NCI-H1694 treated with DMSO at 0.1 percent for 48 hours (cell line): Measurements from ENCODE around the gene MYADM.

Source experiments
- DNase-seq: peaks from one replicate; lab custom pipeline; 2025; lab: John Stamatoyannopoulos, UW

The MYADM gene

DNA sequence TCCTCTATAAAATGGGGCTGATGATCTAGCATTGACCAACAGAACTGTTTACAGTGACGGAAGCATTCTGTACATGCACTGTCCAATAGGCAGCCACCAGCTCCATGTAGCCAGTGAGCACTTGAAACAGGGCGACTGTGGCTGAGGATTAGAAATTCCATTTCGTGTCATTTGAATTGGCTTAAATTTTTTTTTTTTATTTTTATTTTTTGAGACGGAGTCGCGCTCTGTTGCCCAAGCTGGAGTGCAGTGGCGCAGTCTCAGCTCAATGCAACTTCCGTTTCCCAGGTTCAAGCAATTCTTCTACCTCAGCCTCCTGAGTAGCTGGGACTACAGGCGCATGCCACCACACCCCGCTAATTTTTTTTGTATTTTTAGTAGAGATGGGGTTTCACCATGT is 17.4 kb downstream of the MYADM start:
- no peak for DNase-seq

DNA sequence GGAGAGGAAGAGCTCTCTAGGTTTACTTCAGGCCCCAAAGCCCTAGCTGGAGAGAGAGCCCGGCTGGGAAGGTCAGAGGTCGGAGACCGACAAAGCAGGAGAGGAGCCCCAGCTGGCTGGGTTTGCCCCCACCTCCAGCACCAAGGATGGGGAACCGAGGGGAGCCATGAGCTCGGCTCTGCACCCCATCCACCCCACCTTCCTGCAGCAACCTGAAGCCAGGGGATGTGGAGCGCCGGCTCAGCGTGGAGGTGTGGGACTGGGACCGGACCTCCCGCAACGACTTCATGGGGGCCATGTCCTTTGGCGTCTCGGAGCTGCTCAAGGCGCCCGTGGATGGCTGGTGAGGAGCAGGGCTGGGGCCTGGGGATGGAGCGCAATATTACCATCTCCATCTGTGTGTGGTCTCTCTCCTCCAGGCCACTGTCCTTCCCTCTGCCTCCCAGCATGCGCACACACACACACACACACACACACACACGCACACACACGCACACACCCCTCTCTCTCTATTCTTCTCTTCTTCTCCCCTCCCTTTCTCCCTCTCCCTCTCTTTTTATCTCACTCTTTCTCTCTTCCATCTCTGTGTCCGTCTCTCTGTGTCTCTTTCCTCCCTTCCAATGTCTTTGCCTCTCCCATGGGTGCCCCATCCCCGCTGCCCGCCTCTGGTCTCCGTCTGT is 24.8 kb downstream of the MYADM start:
- no peak for DNase-seq

DNA sequence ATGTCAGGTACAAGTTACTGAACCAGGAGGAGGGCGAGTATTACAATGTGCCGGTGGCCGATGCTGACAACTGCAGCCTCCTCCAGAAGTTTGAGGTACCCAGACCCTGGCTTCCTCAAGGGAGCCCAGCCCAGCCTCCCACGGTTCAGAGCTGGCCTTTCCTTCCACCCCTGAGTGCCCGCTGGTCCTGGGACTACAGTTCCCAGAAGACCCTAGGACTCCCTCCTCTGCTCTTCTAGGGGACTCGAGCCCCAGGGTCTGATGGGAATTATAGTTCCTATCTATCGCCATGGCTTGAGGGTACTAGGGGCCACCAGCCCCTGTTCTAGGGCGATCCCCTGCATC is 25.3 kb downstream of the MYADM start:
- DNase-seq, result no peak

DNA sequence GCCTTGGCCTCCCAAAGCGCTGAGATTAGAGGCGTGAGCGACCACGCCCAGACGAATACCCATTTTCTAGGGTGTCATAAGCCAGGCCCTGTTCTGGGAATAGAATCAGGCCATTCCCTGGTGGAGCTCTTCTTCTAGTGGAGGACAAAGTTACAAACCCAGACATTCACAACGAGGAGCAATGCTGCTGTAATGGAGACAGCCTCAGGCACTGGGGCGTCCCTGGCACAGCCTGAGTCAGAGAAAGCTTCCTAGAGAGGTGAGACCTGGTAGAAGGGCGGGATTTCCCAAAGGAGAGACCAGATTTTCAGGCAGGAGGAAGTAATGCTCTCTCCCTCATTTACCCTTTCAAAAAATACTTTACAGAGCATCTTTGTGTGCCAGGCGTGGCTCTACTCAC is 27.0 kb downstream of the MYADM start:
- DNase-seq, result no peak

DNA sequence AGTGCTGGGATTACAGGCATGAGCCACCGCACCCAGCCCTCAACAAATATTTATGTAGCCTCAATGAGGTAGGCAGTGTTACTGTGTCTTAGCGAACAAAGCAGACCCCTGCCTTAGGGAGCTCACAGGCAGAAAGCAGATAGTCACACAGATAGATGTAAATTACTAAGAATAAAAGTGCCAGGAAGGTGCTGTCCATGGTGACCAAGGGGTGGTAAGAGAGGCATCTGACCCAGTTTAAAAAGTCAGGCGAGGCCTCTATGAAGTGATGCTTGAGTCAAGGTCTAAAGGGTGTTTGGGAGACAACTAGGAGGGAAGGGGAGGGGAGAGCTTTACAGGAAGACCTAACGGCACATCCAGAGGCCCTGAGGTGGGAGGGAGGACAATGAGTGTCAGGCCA is 29.0 kb downstream of the MYADM start:
- no peak for DNase-seq

DNA sequence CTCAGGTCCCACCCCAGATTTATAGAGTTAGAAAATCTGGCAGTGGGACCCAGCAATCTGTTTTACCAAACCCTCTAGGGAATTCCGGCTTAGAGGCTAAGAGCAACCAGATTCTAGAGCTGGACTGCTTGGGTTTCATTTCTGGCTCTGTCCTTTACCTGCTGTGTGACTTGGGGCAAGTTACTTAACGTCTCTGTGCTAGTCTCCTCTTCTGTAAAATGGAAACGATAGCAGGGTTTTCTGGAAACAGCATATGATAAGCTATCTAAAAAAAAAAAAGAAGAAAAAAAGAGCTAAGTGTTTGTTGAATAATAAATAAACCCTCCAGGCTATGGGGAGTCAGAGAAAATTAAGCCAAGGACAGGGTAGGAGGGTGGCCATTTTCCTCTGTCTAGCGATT is 29.8 kb downstream of the MYADM start:
- DNase-seq, result no peak

DNA sequence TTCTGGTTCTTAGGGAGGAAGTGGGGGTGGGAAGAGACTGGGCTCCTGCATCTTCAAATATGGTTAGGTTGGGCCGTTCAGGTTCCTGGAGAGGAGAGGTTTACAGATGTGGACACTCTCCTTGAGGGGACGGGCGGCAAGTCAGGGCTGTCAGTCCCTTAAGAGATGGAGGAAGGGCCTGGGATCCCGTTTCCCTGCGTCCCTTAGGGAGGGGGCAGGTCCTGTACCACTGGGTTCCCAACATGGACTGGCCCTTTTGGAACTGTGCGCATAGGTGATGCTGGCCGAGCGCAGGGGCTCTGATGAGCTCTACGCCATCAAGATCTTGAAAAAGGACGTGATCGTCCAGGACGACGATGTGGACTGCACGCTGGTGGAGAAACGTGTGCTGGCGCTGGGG is 30.5 kb downstream of the MYADM start:
- no peak for DNase-seq

DNA sequence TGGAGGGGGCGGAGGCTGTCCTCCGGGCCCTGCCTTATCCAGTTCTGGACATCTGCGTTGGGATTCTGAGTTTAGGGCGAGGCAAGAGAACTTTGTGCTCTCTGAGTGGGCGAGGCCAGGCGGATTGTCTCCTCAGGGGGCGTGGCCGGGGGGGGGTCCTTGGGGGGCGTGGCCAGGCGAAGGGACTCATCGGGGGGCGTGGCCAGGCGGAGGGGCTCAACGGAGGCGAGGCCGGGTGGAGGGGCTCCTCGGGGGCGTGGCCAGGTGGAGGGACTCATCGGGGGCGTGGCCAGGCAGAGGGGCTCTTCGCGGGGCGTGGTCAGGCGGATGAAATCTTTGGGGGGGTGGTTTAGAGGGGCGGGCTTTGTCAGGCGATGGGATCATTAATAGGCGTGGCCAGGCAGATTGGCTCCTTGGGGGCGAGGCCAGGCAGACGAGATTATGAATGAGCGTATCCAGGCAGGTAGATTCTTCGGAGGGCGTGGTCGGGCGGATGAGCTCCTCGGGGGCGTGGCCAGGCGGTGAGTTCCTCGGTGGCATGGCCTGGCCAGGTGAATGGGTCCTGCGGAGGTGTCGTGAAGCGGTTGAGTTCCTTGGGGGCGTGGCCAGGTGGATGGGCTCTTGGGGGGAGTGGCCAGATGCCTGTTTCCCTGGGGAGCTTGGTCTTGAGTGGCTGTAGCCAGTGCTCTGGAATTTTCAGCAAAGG is 31.1 kb downstream of the MYADM start:
- DNase-seq, result no peak

DNA sequence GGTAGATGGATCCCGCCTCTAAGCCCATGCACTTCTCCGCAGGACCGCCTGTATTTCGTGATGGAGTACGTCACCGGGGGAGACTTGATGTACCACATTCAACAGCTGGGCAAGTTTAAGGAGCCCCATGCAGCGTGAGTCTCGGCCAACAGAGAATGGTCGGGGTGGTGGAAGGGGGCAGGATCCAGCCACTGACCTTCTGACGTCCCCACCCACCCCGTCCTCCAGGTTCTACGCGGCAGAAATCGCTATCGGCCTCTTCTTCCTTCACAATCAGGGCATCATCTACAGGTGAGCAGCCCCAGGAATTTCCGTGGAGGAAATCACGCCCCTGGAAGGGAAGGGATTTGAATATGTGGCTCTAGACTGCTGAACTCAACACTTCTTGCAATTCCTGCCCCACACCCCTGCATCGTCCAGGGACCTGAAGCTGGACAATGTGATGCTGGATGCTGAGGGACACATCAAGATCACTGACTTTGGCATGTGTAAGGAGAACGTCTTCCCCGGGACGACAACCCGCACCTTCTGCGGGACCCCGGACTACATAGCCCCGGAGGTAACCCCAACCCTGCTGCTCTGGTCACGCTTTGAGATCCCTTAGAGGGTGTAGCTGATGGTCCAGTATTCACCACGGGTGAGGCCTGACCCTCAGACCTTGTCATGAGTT is 32.6 kb downstream of the MYADM start:
- DNase-seq, result no peak

DNA sequence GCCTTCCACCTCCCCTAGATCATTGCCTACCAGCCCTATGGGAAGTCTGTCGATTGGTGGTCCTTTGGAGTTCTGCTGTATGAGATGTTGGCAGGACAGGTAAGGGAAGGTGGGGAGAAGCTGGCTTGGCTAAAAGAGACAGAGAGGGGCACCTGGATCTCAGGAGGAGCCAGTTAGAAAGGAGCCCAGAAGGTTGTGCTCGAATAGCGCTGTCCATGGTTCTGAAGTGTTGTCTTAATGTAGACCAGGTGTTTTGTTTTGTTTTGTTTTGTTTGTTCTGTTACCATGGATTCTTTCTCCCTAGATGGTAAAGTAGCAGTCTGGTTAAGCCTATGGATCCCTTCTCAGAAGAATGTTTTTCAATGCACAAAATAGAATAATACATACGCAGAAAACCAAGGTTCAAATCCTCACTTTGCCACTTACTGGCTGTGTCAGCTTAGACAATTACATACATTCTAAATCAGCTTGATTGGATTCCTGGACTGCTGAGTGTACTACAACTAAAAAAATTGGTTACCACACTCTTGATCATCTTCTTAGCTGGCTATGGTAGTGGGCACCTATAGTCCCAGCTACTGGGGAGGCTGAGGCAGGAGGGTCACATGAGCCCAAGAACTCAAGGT is 35.5 kb downstream of the MYADM start:
- no peak for DNase-seq

DNA sequence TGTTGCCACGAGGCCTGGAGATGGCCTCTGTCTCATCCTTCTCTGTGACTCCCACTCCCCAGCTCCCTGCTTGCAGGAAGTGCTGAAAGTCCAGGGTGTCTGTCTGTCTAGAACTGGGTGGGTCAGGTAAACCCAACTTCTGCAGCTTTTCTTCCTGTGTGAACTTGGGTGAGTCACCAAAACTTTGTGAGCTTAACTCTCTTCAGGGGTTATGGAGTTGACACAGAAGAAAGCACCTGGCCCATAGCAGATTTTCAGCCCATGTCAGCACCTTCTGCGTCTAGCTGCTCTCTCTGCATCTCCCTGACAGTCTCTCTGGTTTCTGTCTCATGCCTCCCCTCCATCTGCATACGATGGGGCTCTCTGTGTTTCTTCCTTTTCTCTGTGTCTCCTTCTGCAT is 37.2 kb downstream of the MYADM start:
- DNase-seq, result no peak

DNA sequence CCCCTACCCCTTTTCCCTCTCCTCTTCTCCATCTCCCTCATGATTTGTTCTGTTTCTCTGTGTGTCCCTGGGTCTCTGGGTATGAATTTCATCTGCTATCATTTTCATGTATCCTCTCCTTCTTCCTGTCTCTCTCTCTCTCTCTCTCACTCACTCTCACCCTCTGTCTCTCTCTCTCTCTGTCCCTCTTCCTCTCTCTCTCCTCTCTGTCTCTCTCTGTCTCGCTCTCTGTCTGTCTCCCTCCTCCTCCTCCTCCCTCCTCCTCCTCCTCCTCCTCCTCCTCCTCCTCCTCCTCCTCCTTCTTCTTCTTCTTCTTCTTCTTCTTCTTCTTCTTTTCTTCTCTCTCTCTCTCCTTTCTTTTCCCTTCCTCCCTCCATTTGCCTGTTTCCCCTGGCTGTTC is 38.1 kb downstream of the MYADM start:
- DNase-seq, result no peak

DNA sequence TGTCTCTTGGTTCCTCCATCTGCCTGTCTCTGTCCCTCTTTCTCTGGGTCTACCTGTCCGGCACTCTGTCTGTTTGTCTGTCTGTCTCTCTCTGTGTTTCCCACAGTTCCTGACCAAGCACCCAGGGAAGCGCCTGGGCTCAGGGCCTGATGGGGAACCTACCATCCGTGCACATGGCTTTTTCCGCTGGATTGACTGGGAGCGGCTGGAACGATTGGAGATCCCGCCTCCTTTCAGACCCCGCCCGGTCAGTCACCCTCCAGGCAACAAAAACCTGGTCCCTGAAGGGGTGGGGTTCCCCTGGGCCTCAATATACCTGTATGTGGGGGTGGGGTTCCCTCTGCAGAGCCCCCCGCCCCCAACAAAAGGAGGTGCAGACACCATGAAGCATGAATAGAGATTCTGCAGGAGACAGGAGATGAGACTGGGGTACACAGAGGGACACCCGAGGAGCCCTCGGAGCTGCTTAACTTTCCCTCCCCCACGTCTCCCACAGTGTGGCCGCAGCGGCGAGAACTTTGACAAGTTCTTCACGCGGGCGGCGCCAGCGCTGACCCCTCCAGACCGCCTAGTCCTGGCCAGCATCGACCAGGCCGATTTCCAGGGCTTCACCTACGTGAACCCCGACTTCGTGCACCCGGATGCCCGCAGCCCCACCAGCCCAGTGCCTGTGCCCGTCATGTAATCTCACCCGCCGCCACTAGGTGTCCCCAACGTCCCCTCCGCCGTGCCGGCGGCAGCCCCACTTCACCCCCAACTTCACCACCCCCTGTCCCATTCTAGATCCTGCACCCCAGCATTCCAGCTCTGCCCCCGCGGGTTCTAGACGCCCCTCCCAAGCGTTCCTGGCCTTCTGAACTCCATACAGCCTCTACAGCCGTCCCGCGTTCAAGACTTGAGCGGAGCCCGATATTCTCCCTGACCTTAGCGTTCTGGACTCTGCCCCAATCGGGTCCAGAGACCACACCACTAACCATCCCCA is 38.8 kb downstream of the MYADM start:
- DNase-seq, result no peak

DNA sequence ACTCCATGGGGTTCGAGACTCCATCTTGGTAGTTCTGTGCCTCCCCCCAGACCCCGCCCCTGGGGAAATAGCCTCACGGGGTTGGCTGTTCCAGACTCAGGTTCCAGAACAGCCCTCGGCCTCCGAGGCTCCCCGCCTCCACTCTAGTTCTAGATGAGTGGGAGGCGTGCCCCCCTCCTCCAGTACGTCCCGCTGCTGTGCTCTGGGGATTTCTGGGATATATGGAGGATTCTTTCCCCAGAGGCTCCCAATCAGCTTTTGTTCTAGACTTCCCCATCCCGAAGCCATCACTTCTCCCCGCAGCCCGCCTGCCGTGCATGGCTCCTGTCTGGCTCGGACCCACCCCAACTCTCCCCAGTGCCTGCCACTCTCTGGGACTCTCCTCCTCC is 39.5 kb downstream of the MYADM start:
- no peak for DNase-seq

DNA sequence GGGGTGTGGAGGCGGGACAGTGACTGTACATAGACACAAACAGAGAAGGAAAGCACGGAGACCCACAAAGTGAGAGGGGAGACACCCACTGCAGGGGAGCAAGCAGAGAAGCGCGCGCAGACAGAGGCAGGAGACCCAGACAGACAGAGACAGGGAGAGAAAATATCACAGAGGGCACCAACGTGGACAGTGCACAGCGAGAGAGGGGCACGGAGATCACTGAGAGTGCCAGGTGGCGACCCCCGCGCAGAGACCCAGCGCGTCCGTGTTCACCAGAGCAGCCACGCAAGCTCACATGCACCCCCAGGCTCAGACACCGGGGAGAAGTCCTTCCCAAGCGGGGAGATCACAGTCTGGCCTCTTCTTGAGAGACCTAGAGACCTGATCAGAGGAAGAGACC is 40.0 kb downstream of the MYADM start:
- no peak for DNase-seq

DNA sequence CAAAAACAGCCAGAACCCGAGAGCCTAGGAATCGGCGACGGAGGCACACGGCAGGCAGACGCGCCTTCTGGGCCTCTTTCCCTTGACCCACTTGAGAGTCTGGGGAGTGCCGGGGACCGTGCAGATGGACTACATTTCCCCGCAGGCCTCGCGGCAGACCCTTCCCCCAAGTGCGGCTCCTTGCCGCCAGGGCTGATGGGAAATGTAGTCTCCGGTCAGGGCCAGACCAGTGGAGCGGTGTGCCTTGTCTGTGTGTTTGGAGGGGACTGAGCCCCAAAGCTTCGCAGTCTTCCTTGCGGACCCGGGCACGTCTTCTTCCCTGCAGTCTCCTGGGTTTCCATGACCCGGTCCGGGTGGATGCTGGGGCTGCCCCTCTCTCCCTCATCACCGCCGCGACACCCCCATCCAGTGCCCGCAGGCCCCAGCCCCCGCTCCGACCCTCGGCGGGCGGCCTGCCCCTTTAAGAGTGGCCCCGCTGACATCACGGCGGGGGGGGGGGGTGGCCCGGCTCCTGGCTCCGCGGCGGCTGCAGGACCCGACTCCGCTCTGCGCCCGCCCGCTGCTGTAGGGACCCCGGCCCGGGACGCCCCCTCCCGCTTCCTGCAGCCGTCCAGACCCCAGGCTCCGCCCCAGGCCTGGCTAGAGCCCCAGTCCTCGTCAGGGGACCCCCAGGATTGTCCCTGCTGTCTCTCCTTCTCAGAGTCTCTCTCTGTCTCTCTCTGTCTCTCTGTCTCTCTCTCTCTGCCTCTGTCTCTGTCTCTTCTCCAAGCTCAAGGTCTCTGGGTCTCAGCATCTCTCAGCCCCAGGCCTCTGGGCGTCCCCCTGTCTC is 40.6 kb downstream of the MYADM start:
- no peak for DNase-seq

DNA sequence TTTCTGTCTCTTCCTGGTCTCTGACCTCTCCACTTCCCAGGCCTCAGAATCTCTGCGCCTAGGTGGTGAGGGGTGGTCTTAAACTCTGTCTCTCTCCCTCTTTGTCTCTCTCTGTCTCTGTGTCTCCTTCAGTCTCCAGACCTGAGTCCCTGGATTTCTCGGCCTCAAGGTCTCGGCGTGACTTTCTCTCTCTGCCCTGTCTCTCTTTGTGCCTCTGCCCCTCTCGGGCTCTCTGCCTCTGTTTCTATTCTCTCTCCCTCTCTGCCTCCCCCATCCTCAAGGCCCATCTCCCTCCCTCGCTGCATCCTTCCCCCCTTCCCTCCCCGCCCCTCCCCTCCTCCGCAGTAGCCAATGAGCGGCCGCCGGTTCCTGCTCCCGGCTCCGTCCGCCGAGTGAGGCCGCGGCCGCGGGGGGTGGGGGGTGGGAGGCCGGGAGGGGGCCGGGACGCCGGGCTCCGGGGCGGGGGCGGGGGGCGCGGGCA is 41.3 kb downstream of the MYADM start, which contains the start of gene CACNG7:
TSS of gene CACNG7 (plus strand) at position 344 of the 481 bp plus-strand sequence. CDS start 3,554 bp downstream, outside the sequence.
- DNase-seq, result no peak

DNA sequence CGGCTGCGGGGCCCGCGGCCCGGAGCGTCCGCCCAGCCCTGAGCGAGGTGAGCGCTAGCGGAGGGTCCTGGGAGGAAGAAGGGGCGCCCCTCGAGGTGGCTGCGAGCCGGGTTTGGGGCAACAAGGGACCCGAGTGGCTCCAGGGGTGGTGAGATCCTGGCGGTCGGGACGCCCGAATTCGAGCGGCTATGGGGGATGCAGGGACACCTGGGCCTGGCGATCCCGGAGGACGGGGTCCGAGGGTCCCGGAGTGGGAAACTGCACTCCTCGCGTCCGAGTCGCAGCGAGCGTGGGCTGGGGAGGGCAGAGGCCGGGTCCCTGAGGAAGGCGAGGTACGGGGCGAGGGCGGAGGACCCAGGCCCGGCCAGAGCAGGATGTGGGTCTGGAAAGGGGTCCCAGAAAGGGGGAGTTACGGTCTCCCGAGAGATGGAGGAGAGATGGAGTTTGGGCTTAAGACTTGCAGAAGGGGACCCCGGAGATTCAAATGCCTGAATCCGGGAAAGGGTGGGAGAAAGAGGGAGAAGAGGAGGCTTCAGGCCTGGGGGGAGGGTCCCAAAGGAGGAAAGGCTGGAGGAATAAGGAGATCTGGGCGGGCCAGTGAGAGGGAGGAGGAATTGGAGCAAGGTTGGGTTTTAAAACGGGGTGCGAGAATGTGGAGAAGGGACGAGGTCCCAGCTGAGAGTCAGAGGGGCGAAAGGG is 41.9 kb downstream of the MYADM start:
- no peak for DNase-seq

DNA sequence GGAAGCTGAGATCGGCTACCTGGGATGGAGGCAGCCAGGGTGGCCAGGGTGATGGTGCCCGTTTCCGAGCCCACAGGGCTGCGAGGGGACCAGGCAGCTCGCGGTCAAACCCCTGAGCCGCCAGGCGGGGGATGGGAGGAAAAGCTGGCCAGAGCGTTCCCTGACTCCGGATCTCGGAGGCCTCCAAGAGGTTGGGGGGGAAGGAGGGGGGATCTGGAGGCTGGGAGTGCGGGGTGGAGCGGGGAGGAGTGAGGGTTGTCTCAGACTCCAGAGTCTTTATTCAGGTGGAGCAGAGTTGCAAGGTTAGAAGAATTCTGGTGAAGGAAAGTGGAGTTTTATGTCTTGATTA is 42.5 kb downstream of the MYADM start:
- DNase-seq, result no peak

DNA sequence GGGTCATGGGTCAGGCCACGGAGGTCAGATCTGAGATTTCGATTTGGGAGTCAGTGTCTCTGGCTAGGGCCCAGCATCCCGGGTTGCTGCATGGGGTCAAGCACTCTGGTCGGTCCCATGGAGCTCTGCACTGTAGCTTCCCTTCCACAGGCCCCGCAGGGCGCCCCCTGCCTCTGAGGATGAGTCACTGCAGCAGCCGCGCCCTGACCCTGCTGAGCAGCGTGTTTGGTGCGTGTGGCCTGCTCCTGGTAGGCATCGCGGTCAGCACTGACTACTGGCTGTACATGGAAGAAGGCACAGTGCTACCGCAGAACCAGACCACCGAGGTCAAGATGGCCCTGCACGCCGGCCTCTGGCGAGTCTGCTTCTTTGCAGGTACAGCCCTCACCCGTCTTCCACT is 45.0 kb downstream of the MYADM start:
- no peak for DNase-seq
